Stimulated activated CD4-positive, alpha-beta T cell treated with anti-CD3 and anti-CD28 coated beads, Interleukin-2, amount 100 ng/mL, for 48 hours (primary cell): ENCODE data around the gene NCOR2.
"Not testable (repeated sequence)": the region's sequence is repeated elsewhere in the genome, so short reads cannot be mapped to it uniquely, and the experiment has no call there.

Experiments
- DNase-seq, 2 donors: peaks; one replicate each; pipeline ENCODE4 v3.0.0-alpha.2; 2020

Gene NCOR2

GRCh38 chr12:124599074-124599999, 31.9 kb upstream of the NCOR2 start:
- DNase-seq, result no peak

- no peak for DNase-seq
These were observed 29.6 kb upstream of the NCOR2 start for GRCh38 chr12:124597041-124597440.

GRCh38 chr12:124595444-124595843, 28.0 kb upstream of the NCOR2 start:
- no peak for DNase-seq

GRCh38 chr12:124594851-124595250, 27.4 kb upstream of the NCOR2 start:
- DNase-seq, result no peak

- no peak for DNase-seq
These were observed 26.5 kb upstream of the NCOR2 start for GRCh38 chr12:124593851-124594401.

GRCh38 chr12:124593176-124593575, 25.8 kb upstream of the NCOR2 start:
- no peak for DNase-seq

GRCh38 chr12:124592481-124593160, 25.2 kb upstream of the NCOR2 start:
- no peak for DNase-seq

GRCh38 chr12:124592050-124592449, 24.6 kb upstream of the NCOR2 start:
- no peak for DNase-seq

GRCh38 chr12:124590447-124590846, 23.0 kb upstream of the NCOR2 start:
- DNase-seq, result no peak

- DNase-seq, result no peak
These were observed 21.4 kb upstream of the NCOR2 start for GRCh38 chr12:124588751-124589267.

GRCh38 chr12:124588018-124588634, 20.7 kb upstream of the NCOR2 start:
- DNase-seq, result no peak

GRCh38 chr12:124586756-124587155, 19.3 kb upstream of the NCOR2 start:
- no peak for DNase-seq

GRCh38 chr12:124584494-124584893, 17.1 kb upstream of the NCOR2 start:
- DNase-seq, result not testable (repeated sequence)

- no peak for DNase-seq
These were observed 16.4 kb upstream of the NCOR2 start for GRCh38 chr12:124583854-124584253.

GRCh38 chr12:124582108-124582424, 14.7 kb upstream of the NCOR2 start:
- DNase-seq, result no peak

- no peak for DNase-seq
These were observed 14.1 kb upstream of the NCOR2 start for GRCh38 chr12:124581307-124582107.

GRCh38 chr12:124579921-124580517, 12.6 kb upstream of the NCOR2 start:
- no peak for DNase-seq

GRCh38 chr12:124578854-124579253, 11.4 kb upstream of the NCOR2 start:
- no peak for DNase-seq

GRCh38 chr12:124578445-124578844, 11.0 kb upstream of the NCOR2 start:
- DNase-seq, result no peak

- no peak for DNase-seq
These were observed 10.6 kb upstream of the NCOR2 start for GRCh38 chr12:124577986-124578385.

GRCh38 chr12:124577374-124577773, 10.0 kb upstream of the NCOR2 start:
- DNase-seq, result no peak

- no peak for DNase-seq
These were observed 8.7 kb upstream of the NCOR2 start for GRCh38 chr12:124576061-124576650.
